Measurements from ENCODE around the gene TADA2B.
A peak's percentile ranks its signal among the peaks of the same experiment; 100 is the strongest.

The TADA2B gene, protein sequence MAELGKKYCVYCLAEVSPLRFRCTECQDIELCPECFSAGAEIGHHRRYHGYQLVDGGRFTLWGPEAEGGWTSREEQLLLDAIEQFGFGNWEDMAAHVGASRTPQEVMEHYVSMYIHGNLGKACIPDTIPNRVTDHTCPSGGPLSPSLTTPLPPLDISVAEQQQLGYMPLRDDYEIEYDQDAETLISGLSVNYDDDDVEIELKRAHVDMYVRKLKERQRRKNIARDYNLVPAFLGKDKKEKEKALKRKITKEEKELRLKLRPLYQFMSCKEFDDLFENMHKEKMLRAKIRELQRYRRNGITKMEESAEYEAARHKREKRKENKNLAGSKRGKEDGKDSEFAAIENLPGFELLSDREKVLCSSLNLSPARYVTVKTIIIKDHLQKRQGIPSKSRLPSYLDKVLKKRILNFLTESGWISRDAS

GRCh38 chr4:7043284-7044136, at the start of gene TADA2B:
TSS of gene TADA2B (plus strand) at chr4:7043372. CDS start at chr4:7043580, 208 bp downstream.
- peak; percentile 61 to 65 for DNase-seq

DNA sequence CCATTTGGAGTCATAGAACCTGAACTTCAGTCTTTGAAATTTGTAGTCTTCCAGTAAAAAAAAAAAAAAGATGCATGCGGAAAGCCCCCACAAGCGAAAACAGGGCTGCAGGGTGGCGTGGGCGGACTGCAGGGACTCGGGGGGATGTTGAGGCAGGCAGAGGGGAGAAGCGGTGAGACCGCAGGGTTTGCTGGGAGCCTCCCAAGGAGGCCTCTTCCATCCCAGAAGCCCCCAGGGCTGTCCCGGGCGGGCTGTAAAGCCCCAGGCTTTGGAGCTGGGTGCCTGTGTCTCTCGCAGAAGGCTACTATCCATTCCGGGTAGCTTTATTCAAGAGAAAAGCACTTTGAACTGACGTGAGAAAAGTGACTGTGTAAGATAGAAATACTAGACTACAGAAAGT, 46.7 kb upstream of the TADA2B start:
- DNase-seq, result no peak

- peak; percentile 44 to 46 for DNase-seq
Observed at GRCh38 chr4:6999172-7000086, 43.7 kb upstream of the TADA2B start.

DNA sequence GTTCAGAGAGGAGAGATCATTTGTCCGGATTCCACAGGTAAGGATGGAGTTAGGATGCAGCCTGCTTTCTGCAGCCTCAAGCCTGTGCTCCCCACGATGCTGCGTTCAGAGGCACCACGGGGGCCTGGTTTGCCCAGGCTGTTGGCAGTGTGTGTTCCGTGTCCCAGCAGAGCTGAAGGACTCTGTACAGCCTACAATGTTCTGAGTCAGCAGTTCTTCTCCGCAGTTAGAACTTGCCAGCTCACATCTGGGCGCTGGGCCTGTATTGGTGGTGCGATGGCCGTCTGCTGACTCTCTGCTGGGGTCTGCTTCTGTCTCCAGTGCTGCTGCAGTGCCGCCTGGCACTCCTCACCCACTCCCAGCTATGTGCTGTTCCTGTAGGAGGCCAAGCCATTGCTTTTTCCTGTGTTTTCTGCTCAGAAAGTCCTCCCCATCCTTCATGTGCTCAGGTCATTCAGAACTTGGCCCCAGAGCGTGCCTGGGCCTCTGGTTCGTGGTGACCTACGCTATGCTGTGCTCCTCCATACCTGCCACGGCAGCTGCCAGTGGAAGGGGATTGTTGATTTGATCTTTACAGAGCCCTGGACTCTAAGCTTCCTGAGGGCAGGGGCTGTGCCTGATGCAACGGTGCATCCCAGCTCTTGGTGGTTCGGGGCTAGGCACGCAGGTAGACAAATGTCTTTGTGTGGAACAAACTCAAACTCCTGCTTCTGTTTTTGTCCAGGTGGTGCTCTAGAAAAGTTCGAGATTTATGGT, 42.6 kb upstream of the TADA2B start:
- no peak for DNase-seq

DNA sequence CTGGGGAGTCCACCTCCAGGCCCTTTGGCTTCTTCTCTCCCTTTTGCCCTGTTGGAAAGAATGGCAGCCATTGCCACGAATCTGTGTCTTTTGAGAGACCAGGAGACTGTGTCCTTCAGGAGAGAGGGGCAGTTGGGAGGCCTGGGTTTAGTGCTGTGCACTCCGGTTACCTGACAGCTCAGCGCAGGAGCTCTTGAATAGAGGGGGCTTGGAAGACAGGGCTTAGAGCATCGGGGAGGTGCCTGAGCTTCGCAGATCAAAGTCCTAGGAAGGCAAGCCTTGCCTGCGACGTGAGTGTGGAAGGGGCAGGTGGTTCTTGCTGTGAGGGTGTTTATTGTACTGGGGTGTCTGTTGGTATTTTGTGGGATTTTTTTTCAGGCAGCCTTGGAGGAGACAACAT, 41.9 kb upstream of the TADA2B start:
- DNase-seq, result no peak

DNA sequence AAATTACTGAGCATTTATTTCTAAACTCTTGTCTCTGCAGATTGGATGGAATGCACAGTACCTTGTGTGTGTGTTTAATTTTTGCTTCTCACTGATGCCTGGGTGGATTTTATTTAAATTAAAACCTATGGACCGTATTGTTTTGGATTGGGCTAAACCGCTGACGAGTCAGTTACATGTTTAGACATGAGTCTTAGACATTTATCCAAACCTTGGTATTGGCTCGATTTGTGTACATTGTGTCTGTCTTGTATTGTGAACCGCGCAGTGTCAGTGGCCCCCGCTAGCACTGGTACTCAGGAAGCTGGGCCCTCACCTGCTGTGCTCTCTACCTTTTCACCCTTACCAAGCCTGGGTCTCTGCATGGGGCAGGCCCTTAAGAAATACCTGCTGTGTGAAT, 40.8 kb upstream of the TADA2B start:
- DNase-seq, result no peak

GRCh38 chr4:7003176-7003878, 39.8 kb upstream of the TADA2B start:
- DNase-seq, result no peak

GRCh38 chr4:7003879-7004240, 39.3 kb upstream of the TADA2B start:
- DNase-seq, result no peak

DNA sequence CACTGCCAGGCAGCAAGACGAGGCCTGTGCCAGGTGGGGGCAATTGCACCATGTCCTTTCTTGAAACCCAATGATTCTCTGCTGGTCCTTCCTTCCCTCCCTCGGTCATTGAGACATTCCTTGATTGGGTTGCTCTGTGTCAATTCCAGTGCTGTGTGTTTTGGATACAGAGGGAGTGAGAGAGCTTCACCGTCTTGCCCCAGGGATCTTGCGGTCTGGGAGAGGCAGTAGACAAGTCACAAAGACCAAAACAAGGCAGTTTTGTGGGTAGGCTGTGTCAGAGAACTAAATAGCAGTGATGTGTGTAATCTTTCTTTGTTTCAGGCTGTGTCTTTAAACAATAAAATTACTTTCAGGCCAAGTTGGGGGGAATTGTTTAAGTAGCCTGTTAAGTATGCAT, 38.8 kb upstream of the TADA2B start:
- no peak for DNase-seq

DNA sequence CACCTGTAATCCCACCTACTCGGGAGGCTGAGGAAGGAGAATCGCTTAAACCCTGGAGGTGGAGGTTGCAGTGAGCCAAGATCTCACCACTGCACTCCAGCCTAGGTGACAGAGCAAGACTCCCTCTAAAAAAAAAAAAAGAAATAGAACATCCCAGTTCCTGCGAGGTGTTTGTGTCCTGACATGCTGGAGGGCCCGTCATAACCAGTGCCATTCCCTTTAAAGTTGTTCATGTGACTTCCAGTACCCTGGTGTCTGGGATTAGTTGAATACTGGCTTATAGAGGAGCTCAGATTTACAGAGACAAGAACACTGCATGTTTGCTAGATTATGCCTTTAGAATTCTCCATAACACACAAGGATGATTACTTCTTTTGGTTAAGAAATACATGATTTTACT, 37.6 kb upstream of the TADA2B start:
- no peak for DNase-seq

- no peak for DNase-seq
Observed at GRCh38 chr4:7006411-7006810, 36.8 kb upstream of the TADA2B start.

DNA sequence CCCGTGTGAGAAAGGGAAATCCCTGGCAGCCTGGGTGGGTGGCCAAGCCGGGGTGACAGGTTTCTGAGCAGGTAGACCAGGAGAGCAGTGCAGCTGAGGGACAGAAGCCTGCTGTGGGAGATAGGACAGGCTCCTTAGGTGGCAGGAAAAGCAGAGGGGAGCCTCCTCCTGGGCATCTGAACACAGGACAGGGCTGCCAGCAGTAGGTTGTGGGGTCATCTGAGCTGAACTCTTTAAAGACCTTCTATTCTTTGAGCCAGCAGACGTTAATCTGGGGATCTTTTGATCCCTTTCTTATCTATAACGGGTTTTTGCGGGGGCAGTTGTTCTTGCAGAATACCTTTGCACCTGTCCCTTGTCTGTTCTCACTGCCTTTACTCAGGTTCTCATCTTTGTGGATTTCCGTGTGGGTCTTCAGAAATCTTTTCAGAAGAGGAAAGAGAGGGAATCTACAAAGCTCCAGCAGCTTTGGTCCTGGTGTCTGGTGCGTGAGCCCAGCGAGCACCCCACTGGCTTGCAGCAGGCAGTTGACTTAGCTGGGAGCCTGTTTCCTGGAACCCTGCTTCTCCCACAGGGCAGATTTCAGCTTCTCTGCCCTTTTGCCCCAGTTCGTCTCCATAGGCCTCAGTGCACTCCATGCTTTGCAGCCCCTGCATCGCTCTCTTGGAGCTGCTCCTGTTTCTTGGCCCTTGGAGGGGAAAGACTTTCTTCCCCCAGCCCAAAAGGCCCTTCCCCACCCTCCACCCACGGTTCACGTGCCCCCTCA, 35.8 kb upstream of the TADA2B start:
- DNase-seq, result no peak

GRCh38 chr4:7007944-7008343, 35.2 kb upstream of the TADA2B start:
- DNase-seq, result no peak

GRCh38 chr4:7009564-7009963, 33.6 kb upstream of the TADA2B start:
- no peak for DNase-seq

- DNase-seq, result no peak
Observed at GRCh38 chr4:7013175-7013574, 30.0 kb upstream of the TADA2B start.

GRCh38 chr4:7014815-7015214, 28.4 kb upstream of the TADA2B start:
- DNase-seq, result no peak

DNA sequence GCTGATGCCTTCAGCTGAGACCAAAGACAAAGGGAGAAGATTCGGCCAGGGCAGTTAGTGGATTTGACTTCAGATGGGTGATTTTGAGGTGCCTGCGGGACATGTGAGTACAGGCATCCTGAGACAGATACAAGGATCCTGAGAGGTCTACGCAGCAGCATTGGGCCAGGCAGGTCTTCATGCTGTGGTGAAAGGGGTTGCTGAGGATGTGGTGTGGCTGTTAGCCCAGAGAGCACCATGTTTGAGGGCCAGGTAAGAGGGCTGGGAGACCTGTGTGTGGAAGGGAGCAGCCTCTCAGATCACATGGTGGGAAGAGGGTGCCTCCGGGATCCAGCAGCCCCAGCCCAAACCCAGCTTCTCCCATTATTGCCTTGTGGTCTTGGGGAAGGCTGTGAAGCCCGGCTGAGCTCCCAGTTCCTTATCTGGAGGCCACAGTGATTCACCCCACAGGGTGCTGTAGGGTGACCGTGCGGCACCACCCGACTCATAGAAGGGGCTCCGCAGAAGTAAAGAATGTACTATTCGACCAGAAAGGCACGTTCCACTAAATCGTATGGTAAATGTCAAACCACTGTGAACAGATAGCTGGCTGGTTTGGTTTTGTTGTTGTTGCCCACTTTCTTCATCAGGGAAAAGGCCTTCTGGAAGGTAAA, 27.7 kb upstream of the TADA2B start:
- DNase-seq, result no peak

- DNase-seq, result no peak
Observed at GRCh38 chr4:7016086-7016485, 27.1 kb upstream of the TADA2B start.

DNA sequence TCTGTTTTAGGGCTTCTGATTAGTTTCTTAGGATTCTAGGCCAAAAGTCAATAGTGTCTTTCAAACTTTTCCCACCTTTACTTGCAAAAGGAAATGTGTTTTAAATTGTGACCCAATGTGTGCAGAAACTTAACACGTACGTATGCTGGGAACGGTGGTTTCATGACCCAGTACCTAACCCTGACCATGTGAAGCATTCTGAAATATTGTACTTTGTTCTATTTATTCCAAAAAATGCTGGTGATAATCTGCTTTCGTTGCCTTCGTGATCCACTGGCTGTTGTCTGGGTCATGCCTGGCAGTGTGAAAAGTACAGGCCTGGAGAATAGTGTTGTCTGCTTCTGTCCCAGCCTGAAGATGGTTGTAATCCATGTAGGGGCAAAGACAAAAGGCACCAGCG, 26.7 kb upstream of the TADA2B start:
- DNase-seq, result no peak

- DNase-seq, result no peak
Observed at GRCh38 chr4:7017446-7018048, 25.6 kb upstream of the TADA2B start.
